Measurements from ENCODE around the gene MRPS6. TPM values are rescaled to one million over a fixed set of nuclear protein-coding genes. Genes with fewer than 3 reads are reported as not detected.
A peak's percentile ranks its signal among the peaks of the same experiment; 100 is the strongest.

The MRPS6 gene
- total RNA-seq, 4 donors from 2014 or later = 17.3 to 54.8 (median 29.3) TPM

DNA sequence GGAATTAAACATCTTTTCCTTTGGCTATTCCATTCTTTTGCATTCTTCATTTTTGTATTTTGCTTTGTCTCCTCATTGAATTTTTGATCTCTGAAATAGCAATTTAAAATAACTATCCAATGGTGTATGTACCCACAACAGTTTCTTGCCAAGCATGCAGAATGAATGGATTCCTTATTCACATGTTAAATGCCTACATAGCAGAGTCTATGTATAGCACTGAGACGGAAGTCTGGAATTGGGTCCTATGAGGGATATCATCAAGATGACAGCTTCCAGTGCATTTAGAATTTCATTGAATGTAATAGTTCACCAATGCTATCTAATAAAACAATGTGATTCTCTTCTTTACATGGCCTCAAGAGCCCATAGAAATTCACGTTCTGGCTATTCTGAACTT lies 97.5 kb downstream of the MRPS6 start:
- no peak for ATAC-seq

DNA sequence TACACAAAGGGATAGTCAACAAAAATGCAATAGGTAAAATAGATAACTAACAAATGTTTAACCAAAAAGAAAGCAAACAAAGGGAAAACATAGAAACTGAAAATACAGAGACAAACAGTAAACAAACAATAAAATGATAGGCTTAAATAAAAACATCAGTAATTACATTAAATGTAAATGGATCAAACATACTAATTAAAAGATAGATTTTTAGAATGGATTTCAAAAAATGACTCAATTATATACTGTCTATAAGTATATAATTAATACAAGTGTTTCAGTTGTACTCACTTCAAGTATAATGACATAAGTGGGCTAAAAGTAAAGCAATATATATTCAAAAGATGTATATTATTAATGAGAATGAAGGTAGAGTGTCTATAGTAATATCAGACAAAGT lies 101.1 kb downstream of the MRPS6 start:
- intact Hi-C loops (cut with DNase I; ENCODE audit: low total_unique reads) = no loop called here
- Histone ChIP-seq H3K4me1 (peaks cover 0 to 13% of the 10 kb centered on the region in 2 donors), H3K27ac (no peak overlapping the region), H3K4me3 (no peak overlapping the region), H3K27me3 (no peaks in the 10 kb centered on the region), H3K36me3 (no peaks in the 10 kb centered on the region), H3K9me3 (peaks cover 0 to 5% (median 0%) of the 10 kb centered on the region in 3 donors)
- DNase-seq (no peak), ATAC-seq (no peak)
- TF ChIP-seq, protein P1, sequence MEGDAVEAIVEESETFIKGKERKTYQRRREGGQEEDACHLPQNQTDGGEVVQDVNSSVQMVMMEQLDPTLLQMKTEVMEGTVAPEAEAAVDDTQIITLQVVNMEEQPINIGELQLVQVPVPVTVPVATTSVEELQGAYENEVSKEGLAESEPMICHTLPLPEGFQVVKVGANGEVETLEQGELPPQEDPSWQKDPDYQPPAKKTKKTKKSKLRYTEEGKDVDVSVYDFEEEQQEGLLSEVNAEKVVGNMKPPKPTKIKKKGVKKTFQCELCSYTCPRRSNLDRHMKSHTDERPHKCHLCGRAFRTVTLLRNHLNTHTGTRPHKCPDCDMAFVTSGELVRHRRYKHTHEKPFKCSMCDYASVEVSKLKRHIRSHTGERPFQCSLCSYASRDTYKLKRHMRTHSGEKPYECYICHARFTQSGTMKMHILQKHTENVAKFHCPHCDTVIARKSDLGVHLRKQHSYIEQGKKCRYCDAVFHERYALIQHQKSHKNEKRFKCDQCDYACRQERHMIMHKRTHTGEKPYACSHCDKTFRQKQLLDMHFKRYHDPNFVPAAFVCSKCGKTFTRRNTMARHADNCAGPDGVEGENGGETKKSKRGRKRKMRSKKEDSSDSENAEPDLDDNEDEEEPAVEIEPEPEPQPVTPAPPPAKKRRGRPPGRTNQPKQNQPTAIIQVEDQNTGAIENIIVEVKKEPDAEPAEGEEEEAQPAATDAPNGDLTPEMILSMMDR (IDR thresholded peaks at IDR 0.05 in 4 of 5, conservative IDR thresholded peaks at IDR 0.05 in 1 of 5) = no peak
- no peak for TF ChIP-seq POLR2A (IDR thresholded peaks at IDR 0.05)
- in situ Hi-C loops (cut with MboI; ENCODE audit: low sequenced_read_pairs in 4 of 4) = no loop called here

More for the DNA sequence above, 97.5 kb downstream of the MRPS6 start:
- no peak overlapping the region for H3K4me3 ChIP-seq
- TF ChIP-seq, protein P1 (IDR thresholded peaks at IDR 0.05 in 4 of 5, conservative IDR thresholded peaks at IDR 0.05 in 1 of 5) = no peak
- TF ChIP-seq POLR2A (IDR thresholded peaks at IDR 0.05) = no peak
- peaks cover 0 to 17% of the 10 kb centered on the region in 2 donors for H3K36me3 ChIP-seq
- no peaks in the 10 kb centered on the region for H3K27me3 ChIP-seq
- H3K27ac ChIP-seq = no peak overlapping the region
- H3K9me3 ChIP-seq = peaks cover 0 to 33% (median 12%) of the 10 kb centered on the region in 3 donors
- no peaks in the 10 kb centered on the region for H3K4me1 ChIP-seq
- no peak for DNase-seq
- intact Hi-C loops (cut with DNase I; ENCODE audit: low total_unique reads) (no loop called here), in situ Hi-C loops (cut with MboI; ENCODE audit: low sequenced_read_pairs in 4 of 4) (no loop called here)

DNA sequence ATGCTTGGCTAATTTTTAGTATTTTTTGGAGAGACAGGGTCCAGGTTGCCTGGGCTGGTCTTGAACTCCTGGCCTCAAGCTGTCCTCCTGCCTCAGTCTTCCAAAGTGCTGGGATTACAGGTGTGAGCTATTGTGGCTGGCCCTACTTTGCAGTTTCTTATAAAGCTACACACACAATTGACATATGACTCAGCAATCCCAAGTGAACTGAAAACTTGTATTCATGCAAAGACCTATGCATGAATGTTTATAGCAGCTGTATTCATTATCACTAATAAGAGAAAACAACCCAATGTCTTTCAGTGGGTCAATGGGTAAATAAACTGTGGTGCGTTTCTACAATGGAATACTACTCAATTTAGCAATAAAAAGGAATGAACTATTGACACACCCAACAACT lies 103.1 kb downstream of the MRPS6 start:
- Histone ChIP-seq H3K27ac (no peak overlapping the region), H3K9me3 (peaks cover 0 to 5% (median 0%) of the 10 kb centered on the region in 3 donors), H3K4me3 (no peak overlapping the region), H3K4me1 (peaks cover 4 to 32% of the 10 kb centered on the region in 2 donors), H3K36me3 (no peaks in the 10 kb centered on the region), H3K27me3 (no peaks in the 10 kb centered on the region)
- TF ChIP-seq, protein P1 (IDR thresholded peaks at IDR 0.05 in 4 of 5, conservative IDR thresholded peaks at IDR 0.05 in 1 of 5) = no peak
- no peak for TF ChIP-seq POLR2A (IDR thresholded peaks at IDR 0.05)
- DNase-seq = no peak
- in situ Hi-C loops (cut with MboI; ENCODE audit: low sequenced_read_pairs in 4 of 4) = no loop called here
- intact Hi-C loops (cut with DNase I; ENCODE audit: low total_unique reads) = no loop called here
- ATAC-seq = no peak

DNA sequence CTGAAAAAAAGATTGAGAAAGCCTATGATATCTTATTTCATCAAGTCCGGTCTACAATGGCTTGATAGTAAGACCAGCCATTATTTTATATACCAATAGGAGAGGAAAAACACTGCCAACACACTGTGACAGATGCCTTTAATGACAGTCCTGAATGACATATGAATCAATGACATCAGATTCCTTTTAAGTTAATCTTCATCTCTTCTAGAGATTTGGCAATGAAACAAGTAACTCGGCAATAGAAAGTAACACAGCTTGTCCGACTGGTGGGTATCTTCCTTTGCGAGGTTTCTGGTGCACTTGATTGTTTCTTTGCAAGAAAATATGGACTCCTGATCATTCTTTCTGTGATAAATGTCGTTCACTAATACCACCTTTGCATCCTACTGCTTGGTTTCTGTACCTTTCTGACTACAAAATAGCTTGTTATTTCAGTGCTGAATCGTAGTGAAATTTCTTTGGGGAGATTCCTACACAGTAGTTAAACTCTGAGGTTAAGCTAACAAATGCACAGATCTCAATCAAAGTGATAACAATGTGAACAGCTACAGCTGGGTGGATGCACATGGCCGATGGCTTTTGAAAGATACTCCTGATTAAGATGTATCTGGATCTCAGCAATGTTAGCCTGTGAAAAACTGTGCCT lies 104.7 kb downstream of the MRPS6 start:
- TF ChIP-seq, protein P1 (IDR thresholded peaks at IDR 0.05 in 4 of 5, conservative IDR thresholded peaks at IDR 0.05 in 1 of 5) = no peak
- no peak for TF ChIP-seq POLR2A (IDR thresholded peaks at IDR 0.05)
- ATAC-seq (no peak), DNase-seq (no peak)
- in situ Hi-C loops (cut with MboI; ENCODE audit: low sequenced_read_pairs in 4 of 4) (no loop called here), intact Hi-C loops (cut with DNase I; ENCODE audit: low total_unique reads) (no loop called here)
- Histone ChIP-seq H3K27me3 (no peaks in the 10 kb centered on the region), H3K27ac (peak overlapping the region in 1 of 4 donors; percentile 87), H3K9me3 (peaks cover 0 to 5% (median 0%) of the 10 kb centered on the region in 3 donors), H3K4me3 (no peak overlapping the region), H3K36me3 (no peaks in the 10 kb centered on the region), H3K4me1 (peaks cover 4 to 38% of the 10 kb centered on the region in 2 donors)

Data from gastrocnemius medialis (tissue), 4 donors.